Esophagus squamous epithelium (tissue), 4 donors: ENCODE measurements around the gene TTC22.

Source experiments
- CTCF ChIP-seq, 6 experiments: fragments of 450-650 bp in 4 of 6; fragments of 200-600 bp in 2 of 6; sonication (generic) in 2 of 6; IDR thresholded peaks; one replicate each; pipeline ENCODE4 v1.5.1; 2016 to 2019; ENCODE audit warnings: antibody characterized with exemption in 6 of 6, mild to moderate bottlenecking in 4 of 6, moderate library complexity in 4 of 6
- POLR2A ChIP-seq, 4 donors: fragments of 450-650 bp; IDR thresholded peaks; one replicate each; pipeline ENCODE4 v1.6.1; 2017; ENCODE audit warnings: antibody characterized with exemption in 4 of 4, mild to moderate bottlenecking in 4 of 4, moderate library complexity in 3 of 4

- no peak for TF ChIP-seq POLR2A (IDR thresholded peaks at IDR 0.05)
- TF ChIP-seq CTCF (IDR thresholded peaks at IDR 0.05): no peak
Measured at GRCh38 chr1:54763816-54764132, 37.3 kb downstream of the TTC22 start.
